Activated CD8-positive, alpha-beta T cell treated with anti-CD3 and anti-CD28 coated beads for 36 hours (primary cell): ENCODE data around the gene CERKL. TPM values are rescaled to one million over a fixed set of nuclear protein-coding genes. Genes with fewer than 3 reads are reported as not detected.

ENCODE experiments used
- ATAC-seq: fragments of 200-7000 bp; cut with Tn5 transposase; one replicate; pipeline ENCODE4 v1.10.0; 2021; ENCODE audit warnings: mild to moderate bottlenecking, moderate library complexity
- CTCF ChIA-PET: fragments of 350-600 bp; sonication (Branson Sonifier 250); formaldehyde crosslinking; loops from one replicate; lab custom pipeline; 2021; ENCODE audit warnings: antibody characterized with exemption; lab: Charles Lee
- POLR2A ChIA-PET: fragments of 350-600 bp; sonication (Branson Sonifier 250); formaldehyde crosslinking; loops from one replicate; lab custom pipeline; 2021; ENCODE audit warnings: antibody characterized with exemption; lab: Charles Lee
- DNase-seq: peaks from one replicate; pipeline ENCODE4 v3.0.0-alpha.2; 2020
- H3K27ac Mint-ChIP-seq: one replicate; pipeline ENCODE4 v1.8.0; 2021; ENCODE audit warnings: mild to moderate bottlenecking, mixed read lengths
- H3K27me3 Mint-ChIP-seq: one replicate; pipeline ENCODE4 v1.8.0; 2021; ENCODE audit warnings: mixed read lengths
- H3K36me3 Mint-ChIP-seq: one replicate; pipeline ENCODE4 v1.8.0; 2021; ENCODE audit warnings: low read depth, mixed read lengths
- H3K4me1 Mint-ChIP-seq: one replicate; pipeline ENCODE4 v1.8.0; 2021; ENCODE audit warnings: low read depth, mixed read lengths
- H3K4me3 Mint-ChIP-seq: one replicate; pipeline ENCODE4 v1.8.0; 2021; ENCODE audit warnings: mild to moderate bottlenecking, moderate library complexity, mixed read lengths
- H3K9me3 Mint-ChIP-seq: one replicate; pipeline ENCODE4 v1.8.0; 2021; ENCODE audit warnings: mixed read lengths
- intact Hi-C: fragments of 100-400 bp; cut with micrococcal nuclease; formaldehyde crosslinking; loops from one replicate; pipeline ENCODE4 v1.10.0; 2022
- total RNA-seq, 2 experiments: library from RNA; stranded (reverse); gene quantifications; one replicate each; pipeline ENCODE4 v1.2.3, GENCODE V29; 2021
- TF ChIP-seq, protein P1 (sequence below): fragments of 200-600 bp; IDR thresholded peaks from one replicate; pipeline ENCODE4 v1.8.0; 2022; ENCODE audit warnings: antibody characterized with exemption, mild to moderate bottlenecking

The CERKL gene
- total RNA-seq, 2 experiments from 2014 or later: 0.11 to 0.20 TPM

DNA sequence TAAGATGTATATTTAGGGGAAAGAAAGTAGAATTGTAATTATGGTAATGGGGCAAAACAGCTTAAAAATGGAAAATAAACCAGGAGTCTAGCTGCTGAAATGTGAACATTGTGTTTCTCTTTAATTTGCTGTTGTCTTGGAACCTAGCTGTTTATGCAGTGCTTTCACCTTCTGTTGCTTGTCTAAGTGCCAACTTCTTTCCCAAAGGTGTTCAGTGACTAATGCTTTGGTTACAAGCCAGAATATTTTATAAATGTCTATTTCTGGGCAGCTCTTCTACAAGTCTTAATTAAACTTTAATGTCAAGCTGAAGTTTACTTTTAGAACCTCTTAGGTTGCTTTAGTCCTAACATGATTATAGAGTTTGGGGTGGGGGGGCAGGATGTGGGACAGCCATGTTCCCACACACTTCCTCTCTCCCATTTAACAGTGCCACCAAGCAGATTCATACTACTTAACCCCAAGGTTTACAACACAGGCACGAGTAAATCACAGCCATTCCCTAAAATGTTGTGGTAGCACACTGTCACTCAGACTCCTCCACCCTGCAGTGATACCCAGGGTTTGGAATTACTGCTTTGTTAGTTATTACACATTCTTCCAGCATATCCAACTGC, 139.1 kb downstream of the CERKL start:
- intact Hi-C loops: no loop called here
- H3K4me1 Mint-ChIP-seq: peaks cover 32% of the 10 kb centered on the region
- H3K27ac Mint-ChIP-seq: peak overlapping the region; percentile 68
- DNase-seq (peak; percentile 15), ATAC-seq (no peak)
- H3K27me3 Mint-ChIP-seq: no peaks in the 10 kb centered on the region
- POLR2A ChIA-PET: no interaction called here
- H3K4me3 Mint-ChIP-seq: no peak overlapping the region
- H3K9me3 Mint-ChIP-seq: no peaks in the 10 kb centered on the region
- H3K36me3 Mint-ChIP-seq: peaks cover 57% of the 10 kb centered on the region
- CTCF ChIA-PET: interaction anchor here (0.9 to 2.9 kb wide), 2 partner anchors 198 to 436 kb away, joined by 3 to 8 read pairs; no protein-coding TSS in a partner anchor
- TF ChIP-seq, protein P1, sequence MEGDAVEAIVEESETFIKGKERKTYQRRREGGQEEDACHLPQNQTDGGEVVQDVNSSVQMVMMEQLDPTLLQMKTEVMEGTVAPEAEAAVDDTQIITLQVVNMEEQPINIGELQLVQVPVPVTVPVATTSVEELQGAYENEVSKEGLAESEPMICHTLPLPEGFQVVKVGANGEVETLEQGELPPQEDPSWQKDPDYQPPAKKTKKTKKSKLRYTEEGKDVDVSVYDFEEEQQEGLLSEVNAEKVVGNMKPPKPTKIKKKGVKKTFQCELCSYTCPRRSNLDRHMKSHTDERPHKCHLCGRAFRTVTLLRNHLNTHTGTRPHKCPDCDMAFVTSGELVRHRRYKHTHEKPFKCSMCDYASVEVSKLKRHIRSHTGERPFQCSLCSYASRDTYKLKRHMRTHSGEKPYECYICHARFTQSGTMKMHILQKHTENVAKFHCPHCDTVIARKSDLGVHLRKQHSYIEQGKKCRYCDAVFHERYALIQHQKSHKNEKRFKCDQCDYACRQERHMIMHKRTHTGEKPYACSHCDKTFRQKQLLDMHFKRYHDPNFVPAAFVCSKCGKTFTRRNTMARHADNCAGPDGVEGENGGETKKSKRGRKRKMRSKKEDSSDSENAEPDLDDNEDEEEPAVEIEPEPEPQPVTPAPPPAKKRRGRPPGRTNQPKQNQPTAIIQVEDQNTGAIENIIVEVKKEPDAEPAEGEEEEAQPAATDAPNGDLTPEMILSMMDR: no peak

DNA sequence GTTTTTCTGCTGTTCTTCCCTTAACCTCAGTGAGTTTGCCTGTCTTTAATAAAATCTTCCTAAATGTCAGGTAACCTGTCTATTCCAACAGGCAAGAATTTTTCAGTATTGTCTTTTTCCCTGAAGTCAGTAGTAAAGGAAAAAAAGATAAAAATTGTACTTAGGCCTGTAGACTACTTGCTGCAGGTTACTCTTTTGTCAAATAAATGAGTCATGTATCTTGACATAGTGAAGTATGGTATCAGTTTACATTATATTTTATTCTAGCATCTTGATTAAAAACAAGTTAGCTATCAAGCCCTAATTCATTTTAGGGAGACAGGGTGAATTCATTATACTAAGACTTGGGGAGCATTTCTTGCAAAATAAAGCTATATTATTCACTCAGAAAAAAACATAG, 139.9 kb downstream of the CERKL start:
- no peak for DNase-seq
- CTCF ChIA-PET: interaction anchor here (0.7 to 2.9 kb wide), 3 partner anchors 54 to 435 kb away, joined by 3 to 8 read pairs (median 3); no protein-coding TSS in a partner anchor
- peaks cover 61% of the 10 kb centered on the region for H3K36me3 Mint-ChIP-seq
- TF ChIP-seq, protein P1: no peak
- POLR2A ChIA-PET: no interaction called here
- no peak overlapping the region for H3K4me3 Mint-ChIP-seq
- no peaks in the 10 kb centered on the region for H3K27me3 Mint-ChIP-seq
- H3K4me1 Mint-ChIP-seq: peaks cover 36% of the 10 kb centered on the region
- no peaks in the 10 kb centered on the region for H3K9me3 Mint-ChIP-seq
- H3K27ac Mint-ChIP-seq: peak overlapping the region; percentile 68
- no peak for ATAC-seq
- intact Hi-C loops: no loop called here

DNA sequence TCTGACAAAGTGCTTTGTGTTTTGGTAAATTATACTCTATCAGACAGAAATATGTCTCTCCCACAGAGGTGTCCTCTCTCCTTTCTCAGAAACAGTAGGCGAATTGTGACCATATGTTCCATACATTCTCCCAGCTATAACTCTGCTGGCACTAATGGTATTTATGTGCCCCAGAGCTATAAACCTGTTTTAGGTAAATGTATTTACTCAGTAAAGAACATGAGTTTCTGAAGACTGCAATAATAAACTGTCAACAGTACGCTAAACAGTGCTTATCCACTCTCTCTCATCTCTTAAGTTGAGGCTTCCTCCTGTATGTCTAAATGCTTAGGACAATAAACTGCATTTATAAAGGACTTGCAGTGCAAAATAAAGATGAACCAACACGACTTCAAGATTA, 141.2 kb downstream of the CERKL start:
- ATAC-seq (no peak), DNase-seq (no peak)
- intact Hi-C loops: no loop called here
- Mint-ChIP-seq H3K4me1 (peaks cover 37% of the 10 kb centered on the region), H3K9me3 (no peaks in the 10 kb centered on the region), H3K27ac (no peak overlapping the region), H3K4me3 (no peak overlapping the region), H3K27me3 (no peaks in the 10 kb centered on the region), H3K36me3 (peaks cover 61% of the 10 kb centered on the region)
- ChIA-PET POLR2A (no interaction called here), CTCF (interaction anchor here (1.7 to 2.9 kb wide), 2 partner anchors 11 to 200 kb away, joined by 7 to 8 read pairs; no protein-coding TSS in a partner anchor)
- TF ChIP-seq, protein P1: no peak

DNA sequence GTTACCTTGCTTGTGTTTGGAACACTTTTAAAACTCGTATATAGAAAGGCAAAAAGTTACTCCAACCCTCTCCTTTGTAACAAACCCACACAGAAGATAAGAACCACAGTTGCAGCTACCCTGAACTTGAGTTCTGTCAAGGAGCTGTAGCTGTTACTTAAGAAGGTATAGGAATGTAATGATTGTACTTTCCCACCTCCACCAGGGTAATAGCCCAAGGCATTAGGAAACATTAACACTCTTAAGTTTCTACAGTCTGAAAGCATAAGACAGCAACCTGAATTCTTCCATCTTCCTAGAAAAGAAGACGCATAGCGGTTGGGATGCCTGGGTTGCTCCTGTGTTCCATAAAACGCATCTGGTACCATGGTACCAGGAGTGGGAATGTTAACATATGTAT, 156.7 kb downstream of the CERKL start:
- CTCF ChIA-PET: interaction anchor here (1.4 kb wide), 1 partner anchor 18 kb away, joined by 3 read pairs; no protein-coding TSS in a partner anchor
- no peak overlapping the region for H3K4me3 Mint-ChIP-seq
- TF ChIP-seq, protein P1: no peak
- POLR2A ChIA-PET: no interaction called here
- ATAC-seq (no peak), DNase-seq (no peak)
- H3K4me1 Mint-ChIP-seq: peaks cover 10% of the 10 kb centered on the region
- intact Hi-C loops: no loop called here
- H3K27ac Mint-ChIP-seq: no peak overlapping the region
- H3K36me3 Mint-ChIP-seq: peaks cover 44% of the 10 kb centered on the region
- H3K9me3 Mint-ChIP-seq: no peaks in the 10 kb centered on the region
- no peaks in the 10 kb centered on the region for H3K27me3 Mint-ChIP-seq

DNA sequence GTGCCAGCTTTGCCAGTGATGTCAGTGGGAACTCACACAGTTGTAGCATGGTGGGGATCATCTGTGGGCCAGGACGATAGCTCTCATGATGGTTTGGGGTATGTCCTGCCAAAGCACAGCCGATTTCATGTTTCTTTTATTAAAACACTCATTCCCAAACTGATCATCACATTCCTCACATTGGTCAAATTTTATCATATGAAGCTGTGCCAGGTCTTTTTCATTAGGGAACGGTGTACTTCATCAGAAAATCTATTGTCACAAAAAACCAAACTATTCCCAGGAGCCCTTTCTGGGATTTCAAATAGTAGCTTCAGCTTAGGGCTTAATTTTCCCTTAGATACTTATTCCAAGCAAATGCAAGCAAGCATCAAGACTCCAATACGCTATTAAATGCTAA, 157.7 kb downstream of the CERKL start:
- H3K27ac Mint-ChIP-seq: no peak overlapping the region
- TF ChIP-seq, protein P1: no peak
- no peak for DNase-seq
- CTCF ChIA-PET: interaction anchor here (1.3 to 1.4 kb wide), 2 partner anchors 17 to 216 kb away, joined by 3 to 6 read pairs; no protein-coding TSS in a partner anchor
- no peaks in the 10 kb centered on the region for H3K9me3 Mint-ChIP-seq
- intact Hi-C loops: no loop called here
- POLR2A ChIA-PET: interaction anchor here (0.7 kb wide), 1 partner anchor 11 kb away, joined by 3 read pairs; no protein-coding TSS in a partner anchor
- no peaks in the 10 kb centered on the region for H3K27me3 Mint-ChIP-seq
- ATAC-seq: no peak
- H3K4me1 Mint-ChIP-seq: peaks cover 10% of the 10 kb centered on the region
- no peak overlapping the region for H3K4me3 Mint-ChIP-seq
- peaks cover 48% of the 10 kb centered on the region for H3K36me3 Mint-ChIP-seq
